ENCODE results near the gene ACYP1.

Gene ACYP1

GRCh38 chr14:75063491-75064204, at the start of gene ACYP1:
Gene ACYP1, minus strand, starts transcription at chr14:75064024. Its CDS starts 471 bp downstream, at chr14:75063553.
- DNase-seq = peak; percentile 89

GRCh38 chr14:75109877-75110276, 46.1 kb upstream of the ACYP1 start:
- DNase-seq = no peak

- DNase-seq = no peak
Measured at GRCh38 chr14:75107186-75107585, 43.4 kb upstream of the ACYP1 start.

- DNase-seq = no peak
Measured at GRCh38 chr14:75101491-75101890, 37.7 kb upstream of the ACYP1 start.

GRCh38 chr14:75098682-75099081, 34.9 kb upstream of the ACYP1 start:
- DNase-seq = no peak

GRCh38 chr14:75098212-75098611, 34.4 kb upstream of the ACYP1 start:
- DNase-seq = no peak

- no peak for DNase-seq
Measured at GRCh38 chr14:75096959-75097358, 33.1 kb upstream of the ACYP1 start.

- DNase-seq = no peak
Measured at GRCh38 chr14:75095690-75096089, 31.9 kb upstream of the ACYP1 start.

GRCh38 chr14:75094896-75095295, 31.1 kb upstream of the ACYP1 start:
- DNase-seq = no peak

- no peak for DNase-seq
Measured at GRCh38 chr14:75092698-75093097, 28.9 kb upstream of the ACYP1 start.

- no peak for DNase-seq
Measured at GRCh38 chr14:75091251-75091650, 27.4 kb upstream of the ACYP1 start.

GRCh38 chr14:75090353-75090752, 26.5 kb upstream of the ACYP1 start:
- no peak for DNase-seq

GRCh38 chr14:75088566-75089373, 24.9 kb upstream of the ACYP1 start:
- DNase-seq = peak; percentile 30

GRCh38 chr14:75088153-75088552, 24.3 kb upstream of the ACYP1 start:
- no peak for DNase-seq

- no peak for DNase-seq
Measured at GRCh38 chr14:75084513-75084912, 20.7 kb upstream of the ACYP1 start.

GRCh38 chr14:75083271-75083670, 19.4 kb upstream of the ACYP1 start:
- DNase-seq = no peak

- no peak for DNase-seq
Measured at GRCh38 chr14:75081660-75082229, 17.9 kb upstream of the ACYP1 start.

- no peak for DNase-seq
Measured at GRCh38 chr14:75079521-75079920, 15.7 kb upstream of the ACYP1 start.

GRCh38 chr14:75077794-75078193, 14.0 kb upstream of the ACYP1 start:
- no peak for DNase-seq

- no peak for DNase-seq
Measured at GRCh38 chr14:75070383-75070782, 6.6 kb upstream of the ACYP1 start.

- no peak for DNase-seq
Measured at GRCh38 chr14:75069811-75070145, 6.0 kb upstream of the ACYP1 start.

GRCh38 chr14:75069121-75069810, 5.4 kb upstream of the ACYP1 start, which contains the start of gene ZC2HC1C:
Gene ZC2HC1C, plus strand, starts transcription at chr14:75069641. Its CDS starts 933 bp downstream, at chr14:75070574.
- peak; percentile 20 for DNase-seq

All from activated gamma-delta T cell treated with Interleukin-2 at 50 U/mL for 16 hours (primary cell).